ENCODE data around the gene PYY.

The PYY gene

GRCh38 chr17:43924558-43924957 lies 29.2 kb downstream of the PYY start:
- DNase-seq (ENCODE audit: low read depth in 1 of 2, low spot score in 1 of 2), result no peak
- Histone ChIP-seq H3K4me3 (replicated peaks; ENCODE audit: insufficient read depth, low read length) (no peak overlapping the region), H3K27ac (replicated peaks) (no peak overlapping the region), H3K27me3 (ENCODE audit: insufficient read depth, poor library complexity, severe bottlenecking) (peaks cover 22% of the 10 kb centered on the region)
- TF ChIP-seq SPI1 (IDR thresholded peaks at IDR 0.05; ENCODE audit: borderline replicate concordance, low read depth), result no peak
- TF ChIP-seq POLR2AphosphoS5 (IDR thresholded peaks at IDR 0.05; ENCODE audit: low read depth), result no peak
- TF ChIP-seq GABPA (IDR thresholded peaks at IDR 0.05; ENCODE audit: low read depth), result no peak
- TF ChIP-seq CTCF (IDR thresholded peaks at IDR 0.05; ENCODE audit: insufficient read depth, low read length), result no peak
- no peak for TF ChIP-seq REST (IDR thresholded peaks at IDR 0.05; ENCODE audit: insufficient replicate concordance, low read depth)

GRCh38 chr17:43920500-43921095 lies 33.1 kb downstream of the PYY start:
- TF ChIP-seq CTCF (IDR thresholded peaks at IDR 0.05; ENCODE audit: insufficient read depth, low read length) (no peak), SPI1 (IDR thresholded peaks at IDR 0.05; ENCODE audit: borderline replicate concordance, low read depth) (no peak), GABPA (IDR thresholded peaks at IDR 0.05; ENCODE audit: low read depth) (no peak), REST (IDR thresholded peaks at IDR 0.05; ENCODE audit: insufficient replicate concordance, low read depth) (no peak)
- no peak overlapping the region for H3K4me3 ChIP-seq (replicated peaks; ENCODE audit: insufficient read depth, low read length)
- peaks cover 23% of the 10 kb centered on the region for H3K27me3 ChIP-seq (ENCODE audit: insufficient read depth, poor library complexity, severe bottlenecking)
- no peak overlapping the region for H3K27ac ChIP-seq (replicated peaks)
- DNase-seq (ENCODE audit: low read depth in 1 of 2, low spot score in 1 of 2), result no peak

- H3K27ac ChIP-seq (replicated peaks), result no peak overlapping the region
- H3K27me3 ChIP-seq (ENCODE audit: insufficient read depth, poor library complexity, severe bottlenecking), result peaks cover 23% of the 10 kb centered on the region
- no peak overlapping the region for H3K4me3 ChIP-seq (replicated peaks; ENCODE audit: insufficient read depth, low read length)
- TF ChIP-seq CTCF (IDR thresholded peaks at IDR 0.05; ENCODE audit: insufficient read depth, low read length) (no peak), POLR2AphosphoS5 (IDR thresholded peaks at IDR 0.05; ENCODE audit: low read depth) (no peak)
- no peak for DNase-seq (ENCODE audit: low read depth in 1 of 2, low spot score in 1 of 2)
Observed at GRCh38 chr17:43918026-43918389, 35.7 kb downstream of the PYY start.

- peaks cover 23% of the 10 kb centered on the region for H3K27me3 ChIP-seq (ENCODE audit: insufficient read depth, poor library complexity, severe bottlenecking)
- H3K27ac ChIP-seq (replicated peaks), result no peak overlapping the region
- DNase-seq (ENCODE audit: low read depth in 1 of 2, low spot score in 1 of 2), result peak in 1 of 2 experiments; percentile 21
- H3K4me3 ChIP-seq (replicated peaks; ENCODE audit: insufficient read depth, low read length), result no peak overlapping the region
- TF ChIP-seq SPI1 (IDR thresholded peaks at IDR 0.05; ENCODE audit: borderline replicate concordance, low read depth) (no peak), CTCF (IDR thresholded peaks at IDR 0.05; ENCODE audit: insufficient read depth, low read length) (peak; percentile 23)
Observed at GRCh38 chr17:43917348-43918025, 36.3 kb downstream of the PYY start.

Data from HL-60 (cell line).